HG03354 (cell line): ENCODE results near the gene KRABD2.
"Not testable (repeated sequence)": the region's sequence is repeated elsewhere in the genome, so short reads cannot be mapped to it uniquely, and the experiment has no call there.

Experiments
- ATAC-seq: cut with Tn5 transposase; IDR thresholded peaks from one replicate; pipeline ENCODE4 v1.9.1; 2021; ENCODE audit warnings: mild to moderate bottlenecking; ENCODE audit not compliant: unreplicated experiment, poor library complexity, severe bottlenecking

Gene KRABD2

DNA sequence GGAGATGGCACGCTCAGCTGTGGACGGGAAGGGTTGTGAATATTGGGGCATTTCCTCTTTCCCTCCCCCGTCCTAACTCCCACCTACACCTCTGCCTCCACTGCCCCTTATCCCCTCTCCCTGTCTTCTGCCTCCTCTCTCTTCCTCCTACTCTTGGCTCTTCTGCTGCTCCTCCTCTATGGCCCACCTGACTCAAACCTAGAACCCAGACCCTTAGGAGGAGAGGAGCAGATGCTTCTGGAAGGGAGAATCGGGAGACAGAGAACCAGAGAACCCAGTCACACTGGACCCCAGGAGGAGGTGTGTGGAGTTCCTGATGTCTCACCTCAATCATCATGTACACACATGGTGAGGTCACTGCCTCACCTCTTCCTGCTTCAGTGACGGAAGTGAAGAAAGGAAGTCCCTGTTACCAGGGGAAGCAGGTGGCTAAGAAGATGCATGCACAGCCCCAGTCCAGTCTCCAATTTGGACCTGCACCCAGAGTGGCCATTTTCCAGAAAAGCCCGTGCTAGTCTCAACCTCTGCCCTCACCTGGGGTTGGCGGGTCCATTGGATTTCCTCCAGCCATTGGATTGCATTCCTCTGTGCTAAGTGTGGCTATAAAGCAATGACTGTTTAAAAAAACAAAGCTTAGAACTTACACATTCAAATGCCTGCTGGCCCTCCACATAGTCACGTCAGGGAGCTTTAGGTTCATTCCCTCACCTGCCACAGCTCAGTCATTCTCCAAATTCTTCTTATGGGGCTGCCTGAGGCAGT is 17.1 kb upstream of the KRABD2 start:
- no peak for ATAC-seq

DNA sequence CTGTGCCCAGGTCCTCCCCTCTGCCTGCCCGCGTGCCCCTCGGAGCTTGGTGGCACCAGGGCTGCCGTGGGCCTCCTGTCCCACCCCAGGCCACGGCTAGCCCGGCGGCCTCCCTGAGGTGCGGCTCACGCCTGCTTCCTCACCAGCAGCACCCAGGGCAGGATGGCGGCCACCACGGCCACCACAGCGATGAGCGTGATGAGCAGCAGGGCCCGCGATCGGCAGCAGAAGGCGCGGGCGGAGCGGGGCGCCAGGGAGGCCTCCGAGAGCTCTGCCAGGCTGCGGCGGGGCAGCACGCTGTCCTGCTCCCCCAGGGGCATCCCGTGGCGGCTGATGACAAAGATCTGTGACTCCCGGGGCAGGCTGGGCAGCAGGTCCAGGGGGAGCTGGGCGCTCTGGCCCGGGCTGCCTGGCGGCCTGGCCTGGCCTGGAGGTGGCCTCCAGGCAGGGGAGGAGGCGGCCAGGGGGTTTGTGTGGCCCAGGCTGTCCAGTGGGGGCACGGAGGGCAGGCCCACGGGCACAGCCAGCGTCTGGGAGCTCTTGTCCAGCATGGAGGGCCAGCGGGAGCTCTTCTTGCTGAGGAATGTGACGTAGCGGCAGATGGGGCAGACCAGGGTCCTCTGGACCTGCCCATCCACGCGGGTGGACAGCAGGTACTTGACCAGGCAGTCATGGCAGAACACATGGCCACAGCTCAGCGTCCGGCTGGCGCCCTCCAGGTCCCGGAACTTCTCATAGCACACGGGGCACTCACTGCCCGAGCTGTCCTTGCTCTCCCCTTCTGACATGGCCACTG is 16.4 kb upstream of the KRABD2 start:
- ATAC-seq: no peak

DNA sequence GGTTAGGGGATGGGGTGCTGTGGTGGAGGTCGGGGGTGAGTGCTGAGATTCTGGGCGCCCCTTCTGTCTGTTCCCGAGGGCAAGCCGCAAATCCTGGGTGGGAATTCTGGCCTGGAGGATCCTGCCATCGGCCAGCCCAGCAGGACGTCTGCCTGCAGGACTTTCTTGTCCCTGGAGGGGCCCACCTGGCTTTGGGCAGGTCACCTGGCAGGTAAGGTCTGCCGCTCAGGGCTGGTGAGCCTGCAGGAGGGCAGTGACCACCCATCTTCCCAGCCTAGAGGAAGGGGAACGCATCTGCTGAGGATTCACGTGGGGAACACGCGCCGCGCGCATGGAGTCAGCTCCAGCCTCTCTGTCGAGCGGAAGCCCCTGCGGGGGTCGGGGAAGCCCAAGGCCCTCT is 15.8 kb upstream of the KRABD2 start:
- ATAC-seq: no peak

DNA sequence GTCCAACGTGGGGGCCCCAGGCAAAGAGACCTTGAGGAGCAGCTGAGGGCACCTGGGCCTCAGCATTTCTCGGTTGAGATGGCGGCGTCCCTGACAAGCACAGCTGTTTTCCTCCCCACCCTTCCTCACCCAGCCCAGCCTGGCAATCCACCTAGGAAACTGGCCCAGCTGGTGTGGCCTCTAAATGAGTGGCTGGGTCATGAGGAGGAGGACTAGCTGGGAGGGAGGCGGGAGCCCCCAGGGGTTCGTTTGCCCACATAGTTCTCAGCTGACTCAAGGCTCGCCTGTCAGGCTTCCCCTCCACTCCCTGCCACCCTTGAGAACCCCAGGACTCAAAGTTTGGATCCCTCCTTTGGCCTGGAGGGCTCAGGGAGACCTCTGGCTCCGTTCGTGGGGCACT is 15.2 kb upstream of the KRABD2 start:
- no peak for ATAC-seq

DNA sequence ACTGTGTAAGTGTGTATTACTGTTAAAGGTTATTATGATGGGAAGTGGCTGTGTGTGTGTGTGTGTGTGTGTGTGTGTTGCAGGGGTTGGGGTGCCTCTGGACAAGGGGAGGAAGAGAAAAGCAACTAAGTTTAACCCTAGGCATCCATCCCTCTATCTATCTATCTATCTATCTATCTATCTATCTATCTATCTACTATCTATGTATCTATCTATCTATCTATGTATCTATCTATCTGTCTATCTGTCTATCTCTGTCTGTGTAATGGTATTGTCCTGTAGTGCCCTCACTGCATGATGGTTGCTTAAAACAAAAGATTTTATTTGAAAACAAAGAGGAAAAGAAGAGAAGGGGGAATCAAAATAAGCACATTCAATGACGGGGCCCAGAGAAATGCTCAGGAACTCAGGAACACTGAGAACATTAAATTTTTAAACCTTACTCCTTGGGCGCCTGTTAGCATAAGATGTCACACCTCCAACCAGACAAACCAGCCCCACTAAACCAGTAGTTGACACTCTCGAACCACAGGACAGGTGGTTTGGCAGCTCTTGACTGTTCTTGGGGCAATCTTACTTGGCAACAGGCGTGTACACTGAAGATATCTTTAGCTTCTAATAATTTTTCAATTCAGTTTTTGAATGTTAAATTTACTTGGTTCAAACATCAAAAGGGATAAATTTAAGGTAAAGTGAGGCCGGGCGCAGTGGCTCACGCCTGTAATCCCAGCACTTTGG is 11.6 kb upstream of the KRABD2 start:
- ATAC-seq: no peak

DNA sequence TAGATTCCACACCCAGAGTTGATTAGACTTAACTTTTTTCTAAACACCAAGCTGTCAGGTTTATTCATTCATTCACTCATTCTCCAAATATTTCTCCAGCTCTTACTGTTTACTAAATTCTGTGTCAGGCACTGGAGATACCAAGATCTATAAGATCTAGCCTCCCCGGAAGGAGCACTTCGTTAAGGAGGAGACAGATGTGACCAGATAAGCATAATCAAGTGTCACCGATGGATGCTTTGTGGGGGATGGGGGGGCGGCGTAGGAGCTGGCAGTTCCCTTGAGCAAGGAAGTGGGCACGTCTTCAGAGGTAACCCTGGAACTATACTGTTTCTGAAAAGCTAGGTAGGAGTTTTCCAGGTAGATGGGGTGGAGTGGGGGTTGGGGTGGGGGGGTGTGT is 10.3 kb upstream of the KRABD2 start:
- no peak for ATAC-seq

DNA sequence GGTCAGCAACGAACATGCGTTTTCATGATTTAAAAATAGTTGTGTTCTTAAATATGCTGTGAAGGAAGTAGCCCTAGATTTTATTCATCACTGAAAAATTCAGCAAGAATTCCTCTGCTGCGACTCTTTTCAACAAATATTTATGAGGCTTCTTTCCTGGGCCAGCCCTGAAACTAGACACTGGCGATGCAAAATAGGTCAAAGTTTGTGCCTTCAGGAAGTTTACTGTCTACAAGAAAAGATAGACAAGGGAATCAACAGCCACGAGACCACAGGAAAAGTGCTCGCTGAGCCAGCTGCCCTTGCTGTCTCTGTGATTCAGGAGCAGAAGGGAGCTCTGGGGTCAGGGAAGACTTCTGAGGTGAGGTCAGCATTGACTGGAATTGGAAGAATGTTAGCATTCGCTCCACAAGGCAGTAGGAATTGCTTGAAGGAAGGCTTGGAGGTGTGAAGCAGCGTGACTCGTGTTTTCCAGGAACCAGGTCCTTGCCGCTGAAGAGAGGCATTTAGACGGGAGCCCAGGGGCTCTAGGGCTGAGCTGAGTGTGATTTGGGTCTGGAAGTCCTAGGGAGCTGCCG is 8.4 kb upstream of the KRABD2 start:
- ATAC-seq: no peak

DNA sequence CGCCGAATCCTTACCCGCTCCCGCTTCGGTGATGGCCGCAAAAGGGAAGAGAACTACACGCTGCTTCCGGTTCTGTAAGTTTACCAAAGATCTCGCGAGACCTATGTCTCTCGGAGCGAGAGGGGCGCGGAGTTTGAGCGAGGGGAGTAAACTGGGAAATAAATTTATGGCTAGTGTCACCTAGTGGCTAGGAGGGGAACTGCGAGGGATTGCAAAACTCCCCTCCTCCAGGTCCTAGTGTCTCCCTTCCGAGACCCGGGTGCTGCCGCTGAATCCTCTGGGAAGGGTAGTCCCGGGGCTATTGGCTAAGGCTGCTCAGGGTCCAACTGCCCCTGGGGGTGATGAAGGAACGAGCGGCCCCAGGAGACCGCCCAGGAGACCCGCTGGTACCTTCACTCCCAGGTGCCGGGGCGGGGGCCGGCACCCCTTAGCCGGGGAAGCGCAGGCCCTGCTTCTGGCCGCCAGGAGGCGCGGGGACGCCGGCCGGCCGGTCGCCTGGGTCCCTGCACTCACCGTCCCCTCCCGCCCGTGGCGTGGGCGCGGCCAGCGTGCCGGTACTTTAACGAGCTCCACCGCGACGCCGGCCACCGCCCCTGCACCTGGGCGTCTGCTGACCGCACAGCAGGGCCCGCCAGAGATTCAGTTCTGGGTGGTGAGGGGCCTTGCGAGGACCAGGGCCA is 6.8 kb upstream of the KRABD2 start, which contains the start of gene RPL26:
Gene RPL26, minus strand, starts transcription at position 51 of the 680 bp plus-strand sequence. CDS start 883 bp downstream, outside the sequence.
- ATAC-seq: peak; percentile 90

DNA sequence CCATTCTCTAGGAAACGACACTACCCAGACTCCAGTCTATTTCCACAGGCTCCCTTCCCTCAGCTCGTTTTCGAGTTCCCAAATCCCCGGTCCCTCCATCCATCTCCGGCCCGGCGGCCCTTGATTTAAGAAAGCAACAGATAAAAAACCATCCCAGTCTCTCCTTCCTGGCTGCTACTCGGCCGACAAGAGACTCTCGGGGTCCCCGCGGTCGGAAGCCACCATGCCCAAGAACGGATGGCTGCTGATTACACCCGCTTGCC is 6.3 kb upstream of the KRABD2 start:
- ATAC-seq: peak; percentile 12

DNA sequence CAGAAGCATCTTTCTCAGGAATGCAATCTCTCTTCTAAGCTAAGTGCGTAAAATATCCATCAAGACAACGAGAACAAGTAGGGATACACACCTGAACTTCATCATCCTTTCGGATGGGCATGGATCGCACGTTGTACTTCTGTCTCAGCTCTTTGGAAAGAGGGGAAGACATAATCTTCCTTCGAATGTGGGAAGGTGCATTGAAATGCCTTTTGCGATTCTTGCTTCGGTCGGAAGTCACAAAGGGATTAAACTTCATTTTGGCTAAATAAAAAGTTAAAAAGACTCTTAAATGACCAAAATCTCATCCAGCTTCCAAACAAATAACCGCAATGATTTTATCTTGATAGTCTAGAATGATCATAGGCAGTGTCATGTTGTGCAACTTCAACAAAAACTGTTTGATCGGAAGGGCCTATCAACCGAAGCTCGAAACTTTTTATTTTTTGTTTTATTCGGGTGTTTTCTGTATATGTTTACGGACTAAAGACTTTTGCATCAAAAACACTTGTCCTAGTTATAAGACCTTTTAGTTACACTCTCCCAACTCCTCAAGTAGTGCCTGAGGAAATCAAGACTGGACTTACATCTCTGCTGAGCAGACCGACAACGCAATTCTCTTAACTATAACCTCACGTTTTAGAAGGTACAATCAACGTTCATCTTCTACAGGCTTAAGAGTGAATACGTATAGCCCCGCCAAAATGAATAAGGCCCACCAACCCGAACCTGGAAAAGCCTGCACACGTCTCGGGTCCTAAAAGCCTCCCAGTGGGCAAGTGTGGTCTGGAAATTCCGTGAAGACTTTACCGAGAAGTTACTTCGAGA is 5.8 kb upstream of the KRABD2 start:
- no peak for ATAC-seq

DNA sequence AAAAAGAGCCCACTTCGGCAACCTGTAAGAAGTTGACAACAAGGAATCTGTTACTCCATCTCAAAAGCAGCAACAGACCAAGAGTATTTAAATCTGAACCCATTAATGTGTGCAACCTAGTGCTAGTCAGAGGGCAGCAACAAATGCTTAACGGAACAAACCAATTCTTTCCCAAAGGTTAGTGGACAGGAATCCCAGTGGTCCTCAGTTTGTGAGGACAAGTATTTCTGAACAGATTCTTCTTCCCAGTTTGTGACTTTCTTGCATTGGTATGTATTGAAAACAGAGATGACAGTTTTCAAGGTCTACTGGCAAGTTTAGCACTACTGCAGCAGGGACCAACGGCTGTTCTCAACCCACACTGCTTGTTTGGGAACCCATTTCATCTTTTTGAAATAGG is 3.5 kb upstream of the KRABD2 start:
- no peak for ATAC-seq

DNA sequence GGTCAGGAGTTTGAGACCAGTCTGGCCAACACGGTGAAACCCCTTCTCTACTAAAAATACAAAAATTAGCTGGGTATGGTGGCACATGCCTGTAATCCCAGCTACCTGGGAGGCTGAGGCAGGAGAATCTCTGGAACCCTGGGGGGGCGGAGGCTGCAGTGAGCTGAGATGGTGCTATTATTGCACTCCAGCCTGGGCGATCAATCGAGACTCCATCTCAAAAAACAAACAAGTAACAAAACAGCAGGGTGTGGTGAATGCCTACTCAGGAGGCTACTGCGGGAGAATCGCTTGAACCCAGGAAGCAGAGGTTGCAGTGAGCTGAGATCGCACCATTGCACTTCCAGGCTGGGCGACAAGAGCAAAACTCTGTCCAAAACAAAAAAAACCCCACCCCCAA is 1.6 kb upstream of the KRABD2 start:
- not testable (repeated sequence) for ATAC-seq

DNA sequence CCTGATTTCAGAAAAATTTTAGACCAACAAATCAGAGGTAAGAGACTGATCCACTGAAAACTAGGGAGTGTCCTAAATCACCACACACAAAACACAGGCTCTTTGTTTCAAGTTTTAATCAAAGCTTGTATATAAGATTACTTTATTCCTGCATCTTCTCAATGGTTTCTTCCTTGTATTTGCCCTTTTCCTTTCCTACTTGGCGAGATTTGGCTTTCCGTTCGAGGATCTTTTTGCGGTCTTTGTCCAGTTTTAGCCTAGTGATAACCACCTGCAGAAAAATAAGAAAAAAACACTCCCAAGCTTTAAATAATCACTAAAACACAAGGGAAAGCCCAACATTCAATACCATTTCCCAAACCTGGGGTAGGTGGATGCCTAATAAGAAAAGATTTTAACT is 918 bp upstream of the KRABD2 start:
- no peak for ATAC-seq

DNA sequence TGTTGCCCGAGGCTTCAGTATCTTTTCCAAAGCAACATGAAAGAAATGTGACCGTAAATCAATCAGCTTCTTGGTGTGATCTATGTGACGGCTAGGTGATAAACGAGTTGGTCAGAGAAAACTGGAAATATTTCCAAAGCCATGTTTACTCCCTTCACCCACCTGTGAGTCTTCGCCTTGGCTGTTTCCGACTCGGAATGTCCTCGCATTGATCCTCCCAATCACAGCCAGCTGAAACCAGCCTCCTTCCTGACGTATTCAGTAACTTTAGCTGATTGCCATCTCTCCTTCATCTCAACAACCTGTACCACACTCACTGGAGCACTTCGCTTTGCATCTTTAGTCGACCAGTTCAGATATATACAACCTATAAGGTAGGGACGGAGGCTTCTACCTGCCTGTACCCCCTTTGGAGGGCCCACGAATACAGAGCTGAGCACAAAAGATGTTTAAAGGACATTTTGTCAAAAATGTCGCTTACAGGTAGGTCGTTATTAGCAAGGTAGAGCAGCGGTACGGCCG is 705 bp downstream of the KRABD2 start:
- no peak for ATAC-seq

DNA sequence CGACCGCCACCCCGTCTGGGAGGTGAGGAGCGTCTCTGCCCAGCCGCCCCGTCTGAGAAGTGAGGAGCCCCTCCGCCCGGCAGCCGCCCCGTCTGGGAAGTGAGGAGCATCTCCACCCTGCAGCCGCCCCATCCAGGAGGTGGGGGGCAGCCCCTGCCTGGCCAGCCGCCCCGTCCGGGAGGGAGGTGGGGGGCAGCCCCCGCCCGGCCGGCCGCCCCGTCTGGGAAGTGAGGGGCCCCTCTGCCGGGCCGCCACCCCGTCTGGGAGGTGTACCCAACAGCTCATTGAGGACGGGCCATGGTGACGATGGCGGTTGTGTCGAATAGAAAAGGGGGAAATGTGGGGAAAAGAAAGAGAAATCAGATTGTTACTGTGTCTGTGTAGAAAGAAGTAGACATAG is 2.6 kb downstream of the KRABD2 start:
- ATAC-seq: not testable (repeated sequence)

DNA sequence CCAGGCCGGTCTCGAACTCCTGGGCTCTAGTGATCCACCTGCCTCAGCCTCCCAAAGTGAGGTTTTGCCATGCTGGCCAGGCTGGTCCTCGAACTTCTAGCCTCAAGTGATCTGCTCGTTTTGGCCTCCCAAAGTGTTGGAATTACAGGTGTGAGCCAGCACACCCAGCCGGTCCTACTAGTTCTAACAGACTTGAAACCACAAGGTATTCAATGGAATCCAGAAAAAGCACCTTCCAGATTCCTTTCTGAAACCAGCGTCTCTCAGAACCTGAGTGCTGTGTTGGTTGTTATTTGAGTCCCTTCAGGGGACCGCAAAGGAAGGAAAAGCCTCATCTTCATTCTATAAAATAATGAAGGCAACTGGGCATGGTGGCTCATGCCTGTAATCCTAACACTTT is 4.1 kb downstream of the KRABD2 start:
- ATAC-seq: no peak

DNA sequence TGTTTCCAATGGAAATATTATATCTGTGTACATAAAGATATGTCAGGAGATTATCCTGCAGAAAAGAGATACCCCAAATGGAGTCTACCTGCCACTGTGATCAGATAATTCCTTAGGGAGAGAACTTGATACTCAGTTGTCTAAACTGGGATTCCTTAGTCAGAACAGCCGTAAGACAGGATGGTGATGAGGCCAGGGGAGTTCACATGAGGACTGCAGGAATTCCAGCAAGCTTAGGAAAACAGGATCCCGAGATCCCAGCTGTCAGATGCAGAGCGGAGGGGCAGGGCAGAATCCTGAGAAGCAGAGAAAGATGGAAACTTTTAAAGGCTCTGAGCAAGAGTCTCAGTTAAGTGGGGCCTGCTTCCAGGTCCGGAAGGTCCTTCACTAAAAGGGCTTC is 4.7 kb downstream of the KRABD2 start:
- no peak for ATAC-seq

DNA sequence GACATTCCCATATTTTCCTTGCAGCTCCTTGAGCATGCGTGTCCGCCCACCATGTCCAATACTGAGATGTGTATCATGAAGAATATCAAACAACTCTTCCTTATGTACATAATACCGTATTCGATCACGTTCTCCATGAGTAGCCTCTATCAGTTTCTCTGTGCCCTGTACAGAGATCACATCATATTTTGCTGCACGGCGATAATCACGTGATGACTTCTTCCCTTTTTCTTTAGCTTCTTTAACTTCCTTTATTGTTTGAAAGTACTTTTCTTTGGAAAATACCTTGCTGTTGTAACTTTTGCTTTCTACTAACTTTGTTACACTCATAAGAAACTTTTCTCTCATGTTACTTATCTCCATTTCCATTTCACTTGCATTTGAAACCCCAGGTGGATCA is 6.6 kb downstream of the KRABD2 start:
- ATAC-seq: no peak

DNA sequence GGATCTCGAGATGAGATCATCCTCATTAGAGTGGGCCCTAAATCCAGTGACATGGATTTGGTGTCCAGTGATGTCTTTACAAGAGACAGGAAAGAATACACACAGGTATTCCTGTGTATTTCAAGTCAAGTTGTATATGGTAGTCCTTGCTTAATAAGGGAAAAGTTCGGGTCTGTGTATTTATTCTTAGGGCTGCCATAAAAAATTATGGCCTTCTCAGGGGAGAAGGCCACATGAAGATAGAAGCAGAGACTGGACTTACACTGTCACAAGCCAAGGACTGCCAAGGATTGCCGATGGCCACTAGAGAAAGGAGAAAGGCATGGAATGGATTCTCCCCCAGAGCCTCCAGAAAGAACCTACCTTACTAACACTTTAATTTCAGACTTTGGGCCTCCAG is 8.3 kb downstream of the KRABD2 start:
- no peak for ATAC-seq
